ENCODE measurements around the gene ITFG1.

ITFG1 gene

GRCh38 chr16:47504599-47504998, 43.7 kb upstream of the ITFG1 start:
- H3K4me2 ChIP-seq (ENCODE audit: low read length), result no peak overlapping the region
- peaks cover 44% of the 10 kb centered on the region for H3K36me3 ChIP-seq (ENCODE audit: control insufficient read depth, low read length)
- TF ChIP-seq EZH2phosphoT487 (IDR thresholded peaks at IDR 0.05; ENCODE audit: borderline replicate concordance, low read length), result no peak
- TF ChIP-seq, protein P1, sequence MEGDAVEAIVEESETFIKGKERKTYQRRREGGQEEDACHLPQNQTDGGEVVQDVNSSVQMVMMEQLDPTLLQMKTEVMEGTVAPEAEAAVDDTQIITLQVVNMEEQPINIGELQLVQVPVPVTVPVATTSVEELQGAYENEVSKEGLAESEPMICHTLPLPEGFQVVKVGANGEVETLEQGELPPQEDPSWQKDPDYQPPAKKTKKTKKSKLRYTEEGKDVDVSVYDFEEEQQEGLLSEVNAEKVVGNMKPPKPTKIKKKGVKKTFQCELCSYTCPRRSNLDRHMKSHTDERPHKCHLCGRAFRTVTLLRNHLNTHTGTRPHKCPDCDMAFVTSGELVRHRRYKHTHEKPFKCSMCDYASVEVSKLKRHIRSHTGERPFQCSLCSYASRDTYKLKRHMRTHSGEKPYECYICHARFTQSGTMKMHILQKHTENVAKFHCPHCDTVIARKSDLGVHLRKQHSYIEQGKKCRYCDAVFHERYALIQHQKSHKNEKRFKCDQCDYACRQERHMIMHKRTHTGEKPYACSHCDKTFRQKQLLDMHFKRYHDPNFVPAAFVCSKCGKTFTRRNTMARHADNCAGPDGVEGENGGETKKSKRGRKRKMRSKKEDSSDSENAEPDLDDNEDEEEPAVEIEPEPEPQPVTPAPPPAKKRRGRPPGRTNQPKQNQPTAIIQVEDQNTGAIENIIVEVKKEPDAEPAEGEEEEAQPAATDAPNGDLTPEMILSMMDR (IDR thresholded peaks at IDR 0.05; ENCODE audit: low read depth, low read length, poor library complexity, severe bottlenecking), result no peak

DNA sequence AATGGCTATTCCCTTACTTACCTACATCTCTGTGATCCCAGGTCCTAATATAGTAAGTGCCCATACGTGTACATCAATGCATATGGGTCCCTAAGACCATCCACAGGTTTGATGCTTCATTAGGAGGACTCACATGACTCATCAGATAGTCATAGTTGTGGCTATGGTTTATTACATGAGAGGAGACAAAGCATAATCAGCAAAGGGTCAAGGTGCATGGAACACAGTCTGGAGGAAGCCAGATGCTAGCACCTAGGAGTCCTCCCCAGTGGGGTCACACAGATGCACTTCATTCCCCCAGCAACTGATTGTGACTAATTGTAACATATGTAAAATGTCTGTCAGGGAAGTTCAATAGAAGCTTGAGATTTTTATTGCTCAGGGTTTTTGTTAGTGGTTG, 43.1 kb upstream of the ITFG1 start:
- TF ChIP-seq, protein P1 (IDR thresholded peaks at IDR 0.05; ENCODE audit: low read depth, low read length, poor library complexity, severe bottlenecking), result no peak
- no peak for TF ChIP-seq EZH2phosphoT487 (IDR thresholded peaks at IDR 0.05; ENCODE audit: borderline replicate concordance, low read length)
- Histone ChIP-seq H3K4me2 (ENCODE audit: low read length) (no peak overlapping the region), H3K36me3 (ENCODE audit: control insufficient read depth, low read length) (peaks cover 50% of the 10 kb centered on the region), H4K20me1 (ENCODE audit: control insufficient read depth, insufficient read depth, low read depth, low read length) (no peaks in the 10 kb centered on the region), H3K4me1 (ENCODE audit: control insufficient read depth, low read length) (peaks cover 7% of the 10 kb centered on the region), H3K79me2 (ENCODE audit: control insufficient read depth, low read length) (no peaks in the 10 kb centered on the region), H3K27me3 (ENCODE audit: control insufficient read depth, low read length) (no peaks in the 10 kb centered on the region), H3K9me2 (replicated peaks; ENCODE audit: control insufficient read depth, low read length) (no peaks in the 10 kb centered on the region), H3K4me3 (ENCODE audit: low read length) (no peak overlapping the region), H3K27ac (ENCODE audit: low read depth, low read length) (no peak overlapping the region), H3F3A (ENCODE audit: control insufficient read depth, insufficient read depth) (no peaks in the 10 kb centered on the region), H3K9me3 (ENCODE audit: control insufficient read depth, insufficient read depth, low read length) (no peaks in the 10 kb centered on the region)

More at GRCh38 chr16:47504599-47504998, 43.7 kb upstream of the ITFG1 start:
- peaks cover 7% of the 10 kb centered on the region for H3K4me1 ChIP-seq (ENCODE audit: control insufficient read depth, low read length)
- no peaks in the 10 kb centered on the region for H3K9me3 ChIP-seq (ENCODE audit: control insufficient read depth, insufficient read depth, low read length)
- no peaks in the 10 kb centered on the region for H3K27me3 ChIP-seq (ENCODE audit: control insufficient read depth, low read length)
- H4K20me1 ChIP-seq (ENCODE audit: control insufficient read depth, insufficient read depth, low read depth, low read length), result no peaks in the 10 kb centered on the region
- no peaks in the 10 kb centered on the region for H3K9me2 ChIP-seq (replicated peaks; ENCODE audit: control insufficient read depth, low read length)
- H3K27ac ChIP-seq (ENCODE audit: low read depth, low read length), result no peak overlapping the region
- no peaks in the 10 kb centered on the region for H3K79me2 ChIP-seq (ENCODE audit: control insufficient read depth, low read length)
- no peaks in the 10 kb centered on the region for H3F3A ChIP-seq (ENCODE audit: control insufficient read depth, insufficient read depth)
- no peak overlapping the region for H3K4me3 ChIP-seq (ENCODE audit: low read length)

- Histone ChIP-seq H3K9me2 (replicated peaks; ENCODE audit: control insufficient read depth, low read length) (no peaks in the 10 kb centered on the region), H3K36me3 (ENCODE audit: control insufficient read depth, low read length) (peaks cover 69% of the 10 kb centered on the region), H3K27ac (ENCODE audit: low read depth, low read length) (no peak overlapping the region), H3F3A (ENCODE audit: control insufficient read depth, insufficient read depth) (no peaks in the 10 kb centered on the region), H3K4me3 (ENCODE audit: low read length) (no peak overlapping the region), H3K4me1 (ENCODE audit: control insufficient read depth, low read length) (peaks cover 14% of the 10 kb centered on the region), H3K27me3 (ENCODE audit: control insufficient read depth, low read length) (no peaks in the 10 kb centered on the region), H4K20me1 (ENCODE audit: control insufficient read depth, insufficient read depth, low read depth, low read length) (no peaks in the 10 kb centered on the region), H3K9me3 (ENCODE audit: control insufficient read depth, insufficient read depth, low read length) (no peaks in the 10 kb centered on the region), H3K79me2 (ENCODE audit: control insufficient read depth, low read length) (peaks cover 19% of the 10 kb centered on the region), H3K4me2 (ENCODE audit: low read length) (no peak overlapping the region)
- no peak for TF ChIP-seq EZH2phosphoT487 (IDR thresholded peaks at IDR 0.05; ENCODE audit: borderline replicate concordance, low read length)
- TF ChIP-seq, protein P1 (IDR thresholded peaks at IDR 0.05; ENCODE audit: low read depth, low read length, poor library complexity, severe bottlenecking), result no peak
Measured at GRCh38 chr16:47499700-47500264, 38.9 kb upstream of the ITFG1 start.
